Smooth muscle cell (in vitro differentiated cells): Measurements from ENCODE around the gene CELF3. TPM values are rescaled to one million over a fixed set of nuclear protein-coding genes. Genes with fewer than 3 reads are reported as not detected.

Experiments
- DNase-seq: peaks from one replicate; lab custom pipeline; 2025; ENCODE audit not compliant: unreplicated experiment; lab: John Stamatoyannopoulos, UW
- H2AFZ ChIP-seq: fragments of 200-600 bp; sonication (generic); 2 replicates; pipeline ENCODE4 v1.6.0; 2016; ENCODE audit warnings: antibody characterized with exemption, low read depth, mild to moderate bottlenecking
- H3F3A ChIP-seq: fragments of 200-600 bp; sonication (generic); 2 replicates; pipeline ENCODE4 v1.6.0; 2017; ENCODE audit warnings: antibody characterized with exemption, low read depth
- H3K27ac ChIP-seq: fragments of 200-600 bp; sonication (generic); 2 replicates; pipeline ENCODE4 v1.5.1; 2016; ENCODE audit warnings: low read depth, mild to moderate bottlenecking
- H3K27me3 ChIP-seq: fragments of 200-600 bp; sonication (generic); 2 replicates; pipeline ENCODE4 v1.6.1; 2016; ENCODE audit warnings: low read depth, mild to moderate bottlenecking
- H3K36me3 ChIP-seq: fragments of 200-600 bp; sonication (generic); 2 replicates; pipeline ENCODE4 v1.5.1; 2016; ENCODE audit warnings: low read depth
- H3K4me1 ChIP-seq: fragments of 200-600 bp; sonication (generic); 2 replicates; pipeline ENCODE4 v1.5.1; 2016; ENCODE audit warnings: low read depth
- H3K4me2 ChIP-seq: fragments of 200-600 bp; sonication (generic); 2 replicates; pipeline ENCODE4 v1.6.0; 2016; ENCODE audit warnings: mild to moderate bottlenecking
- H3K4me3 ChIP-seq: fragments of 200-600 bp; sonication (generic); 2 replicates; pipeline ENCODE4 v1.5.1; 2016; ENCODE audit warnings: mild to moderate bottlenecking
- H3K79me2 ChIP-seq: fragments of 200-600 bp; sonication (generic); 2 replicates; pipeline ENCODE4 v1.6.0; 2016; ENCODE audit warnings: low read depth, mild to moderate bottlenecking
- H3K9ac ChIP-seq: fragments of 200-600 bp; sonication (generic); 2 replicates; pipeline ENCODE4 v1.6.0; 2016; ENCODE audit warnings: low read depth
- H3K9me3 ChIP-seq: fragments of 200-600 bp; sonication (generic); replicated peaks from 2 replicates; pipeline ENCODE4 v1.5.1; 2016; ENCODE audit warnings: low read depth
- H4K20me1 ChIP-seq: fragments of 200-600 bp; sonication (generic); 2 replicates; pipeline ENCODE4 v1.6.0; 2016; ENCODE audit warnings: low read depth
- CTCF ChIP-seq: fragments of 200-600 bp; sonication (generic); IDR thresholded peaks from 2 replicates; pipeline ENCODE4 v1.5.1; 2017; ENCODE audit warnings: borderline replicate concordance, mild to moderate bottlenecking, antibody characterized with exemption; ENCODE audit not compliant: insufficient read depth, poor library complexity, severe bottlenecking
- WGBS: methylation state at CpG from one replicate; pipeline ENCODE4 v1.1.7; 2016; ENCODE audit warnings: low lambda C conversion rate; 5-methylcytosine and 5-hydroxymethylcytosine counted together
- polyA plus RNA-seq: library from polyadenylated mRNA; unstranded; fragments of >200 nt; fragmentation: Nextera tagmentation; extraction: Ambion mirVana; gene quantifications from 2 replicates; pipeline ENCODE4 v1.2.1, GENCODE V29; 2016
- total RNA-seq: library from RNA; depleted of rRNA; stranded (reverse); fragments of >200 nt; gene quantifications from 2 replicates; pipeline ENCODE4 v1.2.3, GENCODE V29; 2014

The CELF3 gene
- total and polyA plus RNA-seq, 2 experiments from 2014 or later: not detected

- no peak for DNase-seq
- no peak overlapping the region for H3K4me3 ChIP-seq
- no peaks in the 10 kb centered on the region for H3K36me3 ChIP-seq
- no peaks in the 10 kb centered on the region for H3K79me2 ChIP-seq
- peaks cover under 1% of the 10 kb centered on the region for H3K4me1 ChIP-seq
- H2AFZ ChIP-seq: no peak overlapping the region
- no peak for TF ChIP-seq CTCF
- H3K27me3 ChIP-seq: no peaks in the 10 kb centered on the region
- H3F3A ChIP-seq: no peaks in the 10 kb centered on the region
- H3K4me2 ChIP-seq: no peak overlapping the region
- no peaks in the 10 kb centered on the region for H4K20me1 ChIP-seq
- WGBS: 86% methylated on average over 3 of the region's 3 CpGs
- H3K9ac ChIP-seq: no peak overlapping the region
- H3K27ac ChIP-seq: no peak overlapping the region
- H3K9me3 ChIP-seq: no peaks in the 10 kb centered on the region
Observed at GRCh38 chr1:151733126-151733525, 16.5 kb upstream of the CELF3 start.

GRCh38 chr1:151729966-151730291, 13.3 kb upstream of the CELF3 start:
- DNase-seq: no peak
- H3K4me2 ChIP-seq: no peak overlapping the region
- no peaks in the 10 kb centered on the region for H3K27me3 ChIP-seq
- WGBS: 91% methylated on average over 4 of the region's 4 CpGs
- H3K9me3 ChIP-seq: no peaks in the 10 kb centered on the region
- peaks cover 5% of the 10 kb centered on the region for H3K4me1 ChIP-seq
- no peak for TF ChIP-seq CTCF
- H3F3A ChIP-seq: no peaks in the 10 kb centered on the region
- H4K20me1 ChIP-seq: no peaks in the 10 kb centered on the region
- H3K36me3 ChIP-seq: no peaks in the 10 kb centered on the region
- H3K27ac ChIP-seq: no peak overlapping the region
- no peak overlapping the region for H3K4me3 ChIP-seq
- no peak overlapping the region for H3K9ac ChIP-seq
- no peaks in the 10 kb centered on the region for H3K79me2 ChIP-seq
- no peak overlapping the region for H2AFZ ChIP-seq

- no peaks in the 10 kb centered on the region for H3K9me3 ChIP-seq
- no peaks in the 10 kb centered on the region for H4K20me1 ChIP-seq
- no peak overlapping the region for H3K27ac ChIP-seq
- 62% methylated on average over 10 of the region's 10 CpGs for WGBS
- TF ChIP-seq CTCF: no peak
- no peak overlapping the region for H3K4me2 ChIP-seq
- no peak overlapping the region for H3K9ac ChIP-seq
- DNase-seq: no peak
- H3K36me3 ChIP-seq: no peaks in the 10 kb centered on the region
- H2AFZ ChIP-seq: no peak overlapping the region
- no peaks in the 10 kb centered on the region for H3F3A ChIP-seq
- H3K27me3 ChIP-seq: peaks cover 3% of the 10 kb centered on the region
- no peaks in the 10 kb centered on the region for H3K79me2 ChIP-seq
- no peak overlapping the region for H3K4me3 ChIP-seq
- H3K4me1 ChIP-seq: peaks cover 5% of the 10 kb centered on the region
Observed at GRCh38 chr1:151729157-151729965, 12.8 kb upstream of the CELF3 start.
